Measurements from ENCODE around the gene DAGLA. TPM values are rescaled to one million over a fixed set of nuclear protein-coding genes. Genes with fewer than 3 reads are reported as not detected.

The DAGLA gene
- total RNA-seq, 1 experiment from 2014 or later, result 9.5 TPM

DNA sequence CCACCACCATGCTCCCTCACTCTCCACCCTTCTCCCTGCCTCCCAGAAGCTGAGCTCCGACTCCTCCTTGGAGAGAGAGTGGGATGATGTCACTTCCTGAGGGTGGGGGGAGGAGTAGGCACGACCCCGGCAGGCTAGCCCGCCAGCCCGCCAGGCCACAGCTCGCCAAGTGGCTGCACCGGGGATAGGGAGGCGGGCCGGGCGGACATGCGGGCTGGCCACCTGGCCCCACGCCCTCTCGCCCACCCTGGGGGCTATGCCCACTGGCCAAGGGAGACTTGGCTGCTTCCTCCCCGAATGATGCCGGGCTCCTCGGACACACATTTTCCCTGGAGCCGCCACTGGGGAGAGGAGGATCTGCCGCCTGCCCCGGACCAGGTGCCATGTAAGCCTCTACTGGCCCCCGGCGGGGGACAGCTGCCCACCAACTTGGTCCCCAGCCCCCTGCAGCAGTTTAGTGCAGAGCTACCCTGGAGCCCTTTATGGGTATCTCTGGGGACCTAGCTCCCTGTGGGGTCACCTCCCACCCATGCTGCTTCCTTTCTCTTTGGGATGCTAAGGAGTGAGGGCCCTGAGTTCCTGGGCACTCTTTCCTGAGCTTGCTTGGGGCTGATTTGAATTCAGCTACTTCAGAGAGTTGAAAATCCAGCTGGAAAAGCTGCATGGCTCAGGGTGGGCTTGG lies 38.6 kb downstream of the DAGLA start:
- Histone ChIP-seq H3K27me3 (replicated peaks; ENCODE audit: control insufficient read depth, insufficient read depth, low read length) (no peaks in the 10 kb centered on the region), H3K4me1 (peaks cover 19% of the 10 kb centered on the region), H3K4me3 (ENCODE audit: low read depth, low read length) (no peak overlapping the region), H3K36me3 (ENCODE audit: control insufficient read depth, insufficient read depth, low read length) (no peaks in the 10 kb centered on the region; the same call in 1 of the 2 replicates), H3K9me3 (no peaks in the 10 kb centered on the region)
- BruUV-seq (replicated peaks), result no TSS peak
- Mint-ChIP-seq H3K9me3 (ENCODE audit: unreplicated experiment) (no peaks in the 10 kb centered on the region), H3K4me1 (ENCODE audit: low read depth, unreplicated experiment) (peaks cover 13% of the 10 kb centered on the region), H3K4me3 (ENCODE audit: unreplicated experiment) (no peak overlapping the region), H3K36me3 (ENCODE audit: insufficient read depth, unreplicated experiment) (peaks cover 5% of the 10 kb centered on the region), H3K27me3 (ENCODE audit: insufficient read depth, unreplicated experiment) (no peaks in the 10 kb centered on the region), H3K27ac (ENCODE audit: unreplicated experiment) (no peak overlapping the region)
- ChIA-PET POLR2A (no interaction called here), CTCF (interaction anchor here (0.5 to 2.6 kb wide), 4 partner anchors 10 to 72 kb away, joined by 3 to 7 read pairs (median 5); no protein-coding TSS in a partner anchor)
- intact Hi-C loops (cut with micrococcal nuclease; ENCODE audit: unreplicated experiment), result loop anchor here (5.0 kb wide), 1 partner anchor 36 kb away; the partner anchor contains the start of gene DAGLA
- TF ChIP-seq CTCF (IDR thresholded peaks at IDR 0.05; ENCODE audit: insufficient read depth in 1 of 2, low read depth in 1 of 2, low read length in 1 of 2, severe bottlenecking in 1 of 2, unreplicated experiment in 1 of 2), result no peak
- no peak for DNase-seq

GRCh38 chr11:61719978-61720377 lies 39.8 kb downstream of the DAGLA start:
- Histone ChIP-seq H3K4me3 (ENCODE audit: low read depth, low read length) (no peak overlapping the region), H3K9me3 (no peaks in the 10 kb centered on the region), H3K36me3 (ENCODE audit: control insufficient read depth, insufficient read depth, low read length) (no peaks in the 10 kb centered on the region; the same call in 1 of the 2 replicates), H3K4me1 (peaks cover 19% of the 10 kb centered on the region), H3K27me3 (replicated peaks; ENCODE audit: control insufficient read depth, insufficient read depth, low read length) (no peaks in the 10 kb centered on the region)
- intact Hi-C loops (cut with micrococcal nuclease; ENCODE audit: unreplicated experiment), result loop anchor here (5.0 kb wide), 1 partner anchor 38 kb away; the partner anchor contains the start of gene DAGLA
- no peak for TF ChIP-seq CTCF (IDR thresholded peaks at IDR 0.05; ENCODE audit: insufficient read depth in 1 of 2, low read depth in 1 of 2, low read length in 1 of 2, severe bottlenecking in 1 of 2, unreplicated experiment in 1 of 2)
- BruUV-seq (replicated peaks), result no TSS peak
- ChIA-PET CTCF (interaction anchor here (1.0 kb wide), 1 partner anchor 28 kb away, joined by 3 read pairs; no protein-coding TSS in a partner anchor), POLR2A (no interaction called here)
- H3K4me3 Mint-ChIP-seq (ENCODE audit: unreplicated experiment), result no peak overlapping the region
- no peaks in the 10 kb centered on the region for H3K27me3 Mint-ChIP-seq (ENCODE audit: insufficient read depth, unreplicated experiment)
- H3K4me1 Mint-ChIP-seq (ENCODE audit: low read depth, unreplicated experiment), result peaks cover 13% of the 10 kb centered on the region
- no peaks in the 10 kb centered on the region for H3K9me3 Mint-ChIP-seq (ENCODE audit: unreplicated experiment)
- no peaks in the 10 kb centered on the region for H3K36me3 Mint-ChIP-seq (ENCODE audit: insufficient read depth, unreplicated experiment)
- no peak overlapping the region for H3K27ac Mint-ChIP-seq (ENCODE audit: unreplicated experiment)
- no peak for DNase-seq

DNA sequence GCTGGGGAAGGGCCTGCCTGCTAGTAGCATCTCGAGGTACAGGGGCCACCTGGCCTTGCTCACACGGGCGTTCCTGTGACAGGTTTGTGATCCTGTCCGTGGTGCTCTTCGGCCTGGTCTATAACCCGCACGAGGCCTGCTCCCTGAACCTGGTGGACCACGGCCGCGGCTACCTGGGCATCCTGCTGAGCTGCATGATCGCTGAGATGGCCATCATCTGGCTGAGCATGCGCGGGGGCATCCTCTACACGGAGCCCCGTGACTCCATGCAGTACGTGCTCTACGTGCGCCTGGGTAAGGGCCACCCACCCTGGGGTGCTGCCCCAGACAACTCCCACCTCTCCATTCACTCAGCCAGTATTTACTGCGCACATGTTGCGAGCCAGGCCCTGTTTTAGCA lies 40.4 kb downstream of the DAGLA start:
- no peak for TF ChIP-seq CTCF (IDR thresholded peaks at IDR 0.05; ENCODE audit: insufficient read depth in 1 of 2, low read depth in 1 of 2, low read length in 1 of 2, severe bottlenecking in 1 of 2, unreplicated experiment in 1 of 2)
- Histone ChIP-seq H3K27me3 (replicated peaks; ENCODE audit: control insufficient read depth, insufficient read depth, low read length) (no peaks in the 10 kb centered on the region), H3K4me1 (peaks cover 19% of the 10 kb centered on the region), H3K4me3 (ENCODE audit: low read depth, low read length) (no peak overlapping the region), H3K36me3 (ENCODE audit: control insufficient read depth, insufficient read depth, low read length) (no peaks in the 10 kb centered on the region; the same call in 1 of the 2 replicates), H3K9me3 (no peaks in the 10 kb centered on the region)
- no peaks in the 10 kb centered on the region for H3K27me3 Mint-ChIP-seq (ENCODE audit: insufficient read depth, unreplicated experiment)
- H3K9me3 Mint-ChIP-seq (ENCODE audit: unreplicated experiment), result no peaks in the 10 kb centered on the region
- ChIA-PET POLR2A (no interaction called here), CTCF (interaction anchor here (0.6 kb wide), 2 partner anchors 14 to 54 kb away, joined by 3 to 4 read pairs; no protein-coding TSS in a partner anchor)
- H3K4me3 Mint-ChIP-seq (ENCODE audit: unreplicated experiment), result no peak overlapping the region
- H3K36me3 Mint-ChIP-seq (ENCODE audit: insufficient read depth, unreplicated experiment), result no peaks in the 10 kb centered on the region
- no peak overlapping the region for H3K27ac Mint-ChIP-seq (ENCODE audit: unreplicated experiment)
- DNase-seq, result no peak
- peaks cover 12% of the 10 kb centered on the region for H3K4me1 Mint-ChIP-seq (ENCODE audit: low read depth, unreplicated experiment)
- intact Hi-C loops (cut with micrococcal nuclease; ENCODE audit: unreplicated experiment), result no loop called here
- BruUV-seq (replicated peaks), result no TSS peak
